ENCODE measurements around the gene ACSM6.
"Not testable (repeated sequence)": the region's sequence is repeated elsewhere in the genome, so short reads cannot be mapped to it uniquely, and the experiment has no call there.

Gene ACSM6

GRCh38 chr10:95183271-95184230 is 10.5 kb upstream of the ACSM6 start:
- peak overlapping the region; percentile 84 for H3K27ac ChIP-seq
- H3K36me3 ChIP-seq = no peaks in the 10 kb centered on the region
- H3K9me3 ChIP-seq = no peaks in the 10 kb centered on the region
- peak overlapping the region; percentile 56 to 63 for H3K4me3 ChIP-seq (ENCODE audit: low read depth in 1 of 2, low read length in 1 of 2)
- peaks cover 10% of the 10 kb centered on the region for H3K27me3 ChIP-seq
- peak; percentile 68 for TF ChIP-seq CTCF (IDR thresholded peaks at IDR 0.05)
- H3K4me1 ChIP-seq (ENCODE audit: control insufficient read depth in 1 of 2, insufficient read depth in 1 of 2, low read depth in 1 of 2, low read length in 1 of 2) = peaks cover 15 to 19% of the 10 kb centered on the region in 2 experiments

GRCh38 chr10:95187617-95188016 is 6.4 kb upstream of the ACSM6 start:
- Histone ChIP-seq H3K27me3 (peaks cover 1% of the 10 kb centered on the region), H3K36me3 (no peaks in the 10 kb centered on the region), H3K4me1 (ENCODE audit: control insufficient read depth in 1 of 2, insufficient read depth in 1 of 2, low read depth in 1 of 2, low read length in 1 of 2) (peaks cover 15 to 19% of the 10 kb centered on the region in 2 experiments), H3K27ac (no peak overlapping the region), H3K9me3 (no peaks in the 10 kb centered on the region), H3K4me3 (ENCODE audit: low read depth in 1 of 2, low read length in 1 of 2) (no peak overlapping the region)
- no peak for TF ChIP-seq CTCF (IDR thresholded peaks at IDR 0.05)

- Histone ChIP-seq H3K36me3 (no peaks in the 10 kb centered on the region), H3K27me3 (no peaks in the 10 kb centered on the region), H3K4me3 (ENCODE audit: low read depth in 1 of 2, low read length in 1 of 2) (no peak overlapping the region), H3K9me3 (no peaks in the 10 kb centered on the region), H3K4me1 (ENCODE audit: control insufficient read depth in 1 of 2, insufficient read depth in 1 of 2, low read depth in 1 of 2, low read length in 1 of 2) (peaks cover 9 to 18% of the 10 kb centered on the region in 2 experiments), H3K27ac (no peak overlapping the region)
- no peak for TF ChIP-seq CTCF (IDR thresholded peaks at IDR 0.05)
Observed at GRCh38 chr10:95188593-95188992, 5.4 kb upstream of the ACSM6 start.

- no peaks in the 10 kb centered on the region for H3K9me3 ChIP-seq
- H3K27me3 ChIP-seq = no peaks in the 10 kb centered on the region
- no peak overlapping the region for H3K4me3 ChIP-seq (ENCODE audit: low read depth in 1 of 2, low read length in 1 of 2)
- no peak for TF ChIP-seq CTCF (IDR thresholded peaks at IDR 0.05)
- peak overlapping the region; percentile 68 for H3K27ac ChIP-seq
- peaks cover 30 to 43% of the 10 kb centered on the region in 2 experiments for H3K4me1 ChIP-seq (ENCODE audit: control insufficient read depth in 1 of 2, insufficient read depth in 1 of 2, low read depth in 1 of 2, low read length in 1 of 2)
- no peaks in the 10 kb centered on the region for H3K36me3 ChIP-seq
Observed at GRCh38 chr10:95196046-95196445, 2.0 kb downstream of the ACSM6 start.

GRCh38 chr10:95201736-95202135 is 7.7 kb downstream of the ACSM6 start:
- Histone ChIP-seq H3K9me3 (no peaks in the 10 kb centered on the region), H3K4me1 (ENCODE audit: control insufficient read depth in 1 of 2, insufficient read depth in 1 of 2, low read depth in 1 of 2, low read length in 1 of 2) (peaks cover 13 to 21% of the 10 kb centered on the region in 2 experiments), H3K27me3 (no peaks in the 10 kb centered on the region), H3K4me3 (ENCODE audit: low read depth in 1 of 2, low read length in 1 of 2) (no peak overlapping the region), H3K27ac (no peak overlapping the region), H3K36me3 (no peaks in the 10 kb centered on the region)
- no peak for TF ChIP-seq CTCF (IDR thresholded peaks at IDR 0.05)

GRCh38 chr10:95202865-95203264 is 8.8 kb downstream of the ACSM6 start:
- peaks cover 15 to 24% of the 10 kb centered on the region in 2 experiments for H3K4me1 ChIP-seq (ENCODE audit: control insufficient read depth in 1 of 2, insufficient read depth in 1 of 2, low read depth in 1 of 2, low read length in 1 of 2)
- H3K36me3 ChIP-seq = not testable (repeated sequence)

More at GRCh38 chr10:95202865-95203264, 8.8 kb downstream of the ACSM6 start:
- not testable (repeated sequence) for H3K27ac ChIP-seq; H3K27me3 ChIP-seq; H3K4me3 ChIP-seq (ENCODE audit: low read depth in 1 of 2, low read length in 1 of 2); H3K9me3 ChIP-seq
